Measurements from ENCODE around the gene DESI1. TPM values are rescaled to one million over a fixed set of nuclear protein-coding genes. Genes with fewer than 3 reads are reported as not detected.
"Not testable (repeated sequence)": the region's sequence is repeated elsewhere in the genome, so short reads cannot be mapped to it uniquely, and the experiment has no call there.

Gene DESI1
- total RNA-seq, 2 experiments from 2014 or later: 48.0 to 55.1 TPM

DNA sequence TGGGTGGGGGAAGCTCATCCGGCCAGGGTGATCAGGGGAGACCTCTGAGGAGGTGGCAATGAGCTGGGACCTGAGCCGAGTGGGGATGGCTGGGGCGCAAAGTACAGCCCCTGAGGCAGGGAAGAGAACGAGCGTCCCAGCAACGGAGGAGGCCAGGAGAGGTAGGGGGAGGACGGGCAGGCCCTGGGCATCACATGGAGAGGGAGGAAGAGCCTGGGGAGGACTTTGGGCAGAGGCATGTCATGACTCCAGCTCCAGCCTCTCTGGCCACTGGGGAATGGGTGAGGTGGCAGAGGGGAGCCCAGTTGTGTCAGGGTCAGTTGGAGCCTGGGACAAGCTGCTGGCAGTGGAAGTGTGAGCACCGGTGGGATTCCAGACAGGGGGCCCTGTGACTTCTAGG, 42.7 kb downstream of the DESI1 start:
- POLR2A ChIA-PET: interaction anchor here (0.9 to 2.9 kb wide), 2 partner anchors 11 to 12 kb away, joined by 3 to 10 read pairs; partner anchors contain the start of gene PMM1
- Mint-ChIP-seq H3K27ac (no peak overlapping the region), H3K4me1 (ENCODE audit: low read depth) (no peaks in the 10 kb centered on the region), H3K27me3 (no peaks in the 10 kb centered on the region), H3K36me3 (ENCODE audit: low read depth) (peaks cover 9% of the 10 kb centered on the region), H3K4me3 (no peak overlapping the region), H3K9me3 (no peaks in the 10 kb centered on the region)
- CTCF ChIA-PET: interaction anchor here (1.2 to 2.8 kb wide), 2 partner anchors 19 to 36 kb away, joined by 5 to 15 read pairs; no protein-coding TSS in a partner anchor
- TF ChIP-seq, protein P1, sequence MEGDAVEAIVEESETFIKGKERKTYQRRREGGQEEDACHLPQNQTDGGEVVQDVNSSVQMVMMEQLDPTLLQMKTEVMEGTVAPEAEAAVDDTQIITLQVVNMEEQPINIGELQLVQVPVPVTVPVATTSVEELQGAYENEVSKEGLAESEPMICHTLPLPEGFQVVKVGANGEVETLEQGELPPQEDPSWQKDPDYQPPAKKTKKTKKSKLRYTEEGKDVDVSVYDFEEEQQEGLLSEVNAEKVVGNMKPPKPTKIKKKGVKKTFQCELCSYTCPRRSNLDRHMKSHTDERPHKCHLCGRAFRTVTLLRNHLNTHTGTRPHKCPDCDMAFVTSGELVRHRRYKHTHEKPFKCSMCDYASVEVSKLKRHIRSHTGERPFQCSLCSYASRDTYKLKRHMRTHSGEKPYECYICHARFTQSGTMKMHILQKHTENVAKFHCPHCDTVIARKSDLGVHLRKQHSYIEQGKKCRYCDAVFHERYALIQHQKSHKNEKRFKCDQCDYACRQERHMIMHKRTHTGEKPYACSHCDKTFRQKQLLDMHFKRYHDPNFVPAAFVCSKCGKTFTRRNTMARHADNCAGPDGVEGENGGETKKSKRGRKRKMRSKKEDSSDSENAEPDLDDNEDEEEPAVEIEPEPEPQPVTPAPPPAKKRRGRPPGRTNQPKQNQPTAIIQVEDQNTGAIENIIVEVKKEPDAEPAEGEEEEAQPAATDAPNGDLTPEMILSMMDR (IDR thresholded peaks at IDR 0.05): no peak
- ATAC-seq (no peak), DNase-seq (no peak)
- intact Hi-C loops (cut with micrococcal nuclease): no loop called here

DNA sequence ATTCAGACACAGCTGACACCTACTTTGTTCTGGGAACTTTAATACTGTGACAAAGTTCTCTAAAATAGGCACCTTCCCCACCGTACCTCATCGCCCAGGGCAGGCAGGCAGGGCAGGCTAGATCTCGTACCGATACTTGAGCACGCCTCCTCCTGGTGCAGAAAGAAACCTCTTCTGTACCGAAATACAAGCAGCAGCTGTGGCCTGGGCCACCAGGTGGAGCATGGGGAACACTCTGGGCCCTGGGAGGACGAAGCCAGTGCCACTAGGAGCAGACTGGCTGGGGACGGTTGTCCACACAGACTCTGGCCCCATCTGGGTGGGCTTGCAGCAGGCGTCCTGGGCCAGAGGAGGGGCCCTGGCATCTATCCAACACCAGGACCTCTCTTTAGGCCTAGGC, 44.0 kb downstream of the DESI1 start:
- no peak overlapping the region for H3K27ac Mint-ChIP-seq
- TF ChIP-seq, protein P1 (IDR thresholded peaks at IDR 0.05): peak; percentile 61
- DNase-seq: peak; percentile 64
- ChIA-PET CTCF (interaction anchor here (1.2 to 2.8 kb wide), 5 partner anchors 12 to 33 kb away, joined by 3 to 15 read pairs (median 6); partner anchors contain the start of genes PMM1 and POLR3H), POLR2A (interaction anchor here (0.7 to 1.4 kb wide), 4 partner anchors 9 to 104 kb away, joined by 3 to 4 read pairs (median 3); no protein-coding TSS in a partner anchor)
- H3K4me3 Mint-ChIP-seq: no peak overlapping the region
- intact Hi-C loops (cut with micrococcal nuclease): no loop called here
- H3K9me3 Mint-ChIP-seq: no peaks in the 10 kb centered on the region
- H3K4me1 Mint-ChIP-seq (ENCODE audit: low read depth): no peaks in the 10 kb centered on the region
- peaks cover 6% of the 10 kb centered on the region for H3K36me3 Mint-ChIP-seq (ENCODE audit: low read depth)
- H3K27me3 Mint-ChIP-seq: no peaks in the 10 kb centered on the region
- peak; percentile 75 for ATAC-seq

DNA sequence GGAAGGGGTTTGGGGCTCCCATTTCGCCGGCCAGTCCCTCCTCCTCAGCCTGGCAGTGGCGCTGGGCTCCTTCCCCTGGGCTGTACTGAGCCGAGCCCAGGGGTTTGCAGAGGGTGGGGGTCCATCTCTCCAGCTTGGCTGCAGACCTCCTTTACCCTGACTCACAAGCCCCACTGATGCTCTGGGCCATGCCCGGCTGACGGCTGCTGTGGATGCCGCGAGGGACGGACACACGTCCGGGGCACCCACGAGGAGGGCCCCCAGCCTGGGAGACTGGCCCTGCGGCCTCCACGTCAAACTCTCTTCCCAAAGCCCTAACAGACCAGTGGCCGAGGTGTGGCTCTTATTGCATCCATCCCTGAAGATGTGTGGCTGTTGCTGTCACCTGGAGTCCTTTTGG, 45.3 kb downstream of the DESI1 start:
- ATAC-seq (no peak), DNase-seq (no peak)
- TF ChIP-seq, protein P1 (IDR thresholded peaks at IDR 0.05): no peak
- H3K27ac Mint-ChIP-seq: no peak overlapping the region
- no peaks in the 10 kb centered on the region for H3K9me3 Mint-ChIP-seq
- no peaks in the 10 kb centered on the region for H3K27me3 Mint-ChIP-seq
- CTCF ChIA-PET: interaction anchor here (2.8 kb wide), 1 partner anchor 22 kb away, joined by 15 read pairs; no protein-coding TSS in a partner anchor
- POLR2A ChIA-PET: no interaction called here
- no peaks in the 10 kb centered on the region for H3K4me1 Mint-ChIP-seq (ENCODE audit: low read depth)
- intact Hi-C loops (cut with micrococcal nuclease): no loop called here
- H3K4me3 Mint-ChIP-seq: no peak overlapping the region
- H3K36me3 Mint-ChIP-seq (ENCODE audit: low read depth): peaks cover 6% of the 10 kb centered on the region

DNA sequence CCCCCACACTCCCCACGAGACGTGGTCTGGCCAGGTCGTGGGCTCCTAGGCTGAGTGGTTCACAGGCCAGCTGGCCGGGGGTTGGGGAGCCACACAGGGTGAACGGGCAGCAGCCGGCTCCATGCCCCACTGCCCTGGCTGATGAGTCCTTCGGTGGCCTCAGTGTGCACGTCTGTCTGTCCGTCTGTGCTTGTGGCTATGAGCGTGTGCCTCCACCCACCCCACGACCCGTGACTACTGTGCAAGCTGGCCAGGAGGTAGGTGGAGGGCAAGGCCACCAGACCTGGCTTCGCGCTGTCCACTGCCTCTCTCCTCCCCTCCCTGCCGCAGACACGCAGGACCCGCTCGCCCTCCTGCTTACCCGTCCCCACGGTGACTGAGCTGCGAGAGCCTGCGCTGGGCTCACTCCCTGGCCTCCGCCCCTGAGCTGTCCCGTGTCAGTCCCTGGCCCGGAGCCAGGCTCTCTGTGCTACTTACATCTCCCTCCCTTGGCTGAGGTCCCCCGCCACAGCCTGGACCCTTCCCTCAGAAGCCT, 45.9 kb downstream of the DESI1 start:
- Mint-ChIP-seq H3K9me3 (no peaks in the 10 kb centered on the region), H3K4me1 (ENCODE audit: low read depth) (no peaks in the 10 kb centered on the region), H3K4me3 (no peak overlapping the region), H3K36me3 (ENCODE audit: low read depth) (peaks cover 6% of the 10 kb centered on the region), H3K27me3 (no peaks in the 10 kb centered on the region), H3K27ac (no peak overlapping the region)
- DNase-seq (no peak), ATAC-seq (no peak)
- TF ChIP-seq, protein P1 (IDR thresholded peaks at IDR 0.05): no peak
- ChIA-PET POLR2A (interaction anchor here (1.2 kb wide), 1 partner anchor 15 kb away, joined by 6 read pairs; the partner anchor contains the start of gene PMM1), CTCF (no interaction called here)
- intact Hi-C loops (cut with micrococcal nuclease): no loop called here

DNA sequence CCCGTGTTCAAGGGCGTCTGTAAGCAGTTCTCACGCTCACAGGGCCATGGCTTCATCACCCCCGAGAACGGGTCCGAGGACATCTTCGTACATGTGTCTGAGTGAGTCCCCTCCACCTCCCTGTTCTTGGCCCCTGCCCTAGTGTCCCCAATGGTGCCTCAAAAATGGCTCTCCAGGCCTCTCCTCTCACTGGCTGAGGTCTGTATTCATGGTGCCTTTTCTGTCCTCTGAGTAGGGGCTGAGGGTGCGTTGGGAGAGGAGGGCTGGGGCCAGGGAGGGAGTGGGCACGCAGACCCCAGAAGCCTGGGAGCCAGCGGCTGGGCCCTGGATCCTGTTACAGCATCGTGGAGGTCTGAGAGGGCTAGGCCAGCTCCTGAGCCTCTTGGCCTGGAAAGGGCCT, 47.2 kb downstream of the DESI1 start:
- TF ChIP-seq, protein P1 (IDR thresholded peaks at IDR 0.05): no peak
- H3K4me3 Mint-ChIP-seq: no peak overlapping the region
- H3K4me1 Mint-ChIP-seq (ENCODE audit: low read depth): no peaks in the 10 kb centered on the region
- no peaks in the 10 kb centered on the region for H3K27me3 Mint-ChIP-seq
- POLR2A ChIA-PET: interaction anchor here (1.2 kb wide), 1 partner anchor 16 kb away, joined by 6 read pairs; the partner anchor contains the start of gene PMM1
- ATAC-seq (no peak), DNase-seq (no peak)
- intact Hi-C loops (cut with micrococcal nuclease): no loop called here
- CTCF ChIA-PET: interaction anchor here (0.7 kb wide), 1 partner anchor 94 kb away, joined by 3 read pairs; no protein-coding TSS in a partner anchor
- no peaks in the 10 kb centered on the region for H3K9me3 Mint-ChIP-seq
- H3K36me3 Mint-ChIP-seq (ENCODE audit: low read depth): peaks cover 6% of the 10 kb centered on the region
- no peak overlapping the region for H3K27ac Mint-ChIP-seq

DNA sequence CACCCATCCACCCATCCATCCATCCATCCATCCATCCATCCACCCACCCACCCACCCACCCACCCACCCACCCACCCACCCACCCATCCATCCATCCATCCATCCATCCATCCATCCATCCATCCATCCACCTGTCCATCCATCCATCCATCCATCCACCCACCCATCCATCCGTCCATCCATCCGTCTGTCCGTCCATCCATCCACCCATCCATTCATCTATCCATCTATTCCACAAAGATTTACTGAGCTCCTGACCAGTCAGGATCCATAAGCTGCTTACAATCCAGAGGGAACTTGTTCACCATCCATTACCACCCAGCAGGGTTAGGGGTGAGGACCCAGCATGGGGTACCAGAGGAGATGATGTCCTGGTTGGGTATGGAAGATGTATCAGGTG, 48.5 kb downstream of the DESI1 start:
- H3K9me3 Mint-ChIP-seq; H3K36me3 Mint-ChIP-seq (ENCODE audit: low read depth); intact Hi-C loops (cut with micrococcal nuclease); H3K27me3 Mint-ChIP-seq; ATAC-seq; H3K4me1 Mint-ChIP-seq (ENCODE audit: low read depth); DNase-seq; H3K4me3 Mint-ChIP-seq; H3K27ac Mint-ChIP-seq: not testable (repeated sequence)
- POLR2A ChIA-PET: interaction anchor here (1.1 kb wide), 1 partner anchor 47 kb away, joined by 4 read pairs; no protein-coding TSS in a partner anchor
- CTCF ChIA-PET: interaction anchor here (1.0 to 1.1 kb wide), 2 partner anchors 28 to 169 kb away, joined by 3 to 4 read pairs; partner anchors contain the start of gene POLR3H

Measured in activated CD8-positive, alpha-beta T cell treated with anti-CD3 and anti-CD28 coated beads for 36 hours (primary cell).